ENCODE data around the gene GPR157.
"Not testable (repeated sequence)": the region's sequence is repeated elsewhere in the genome, so short reads cannot be mapped to it uniquely, and the experiment has no call there.

Gene GPR157

GRCh38 chr1:9146156-9146555 is 17.3 kb upstream of the GPR157 start:
- DNase-seq (ENCODE audit: low read depth in 2 of 2), result no peak

DNA sequence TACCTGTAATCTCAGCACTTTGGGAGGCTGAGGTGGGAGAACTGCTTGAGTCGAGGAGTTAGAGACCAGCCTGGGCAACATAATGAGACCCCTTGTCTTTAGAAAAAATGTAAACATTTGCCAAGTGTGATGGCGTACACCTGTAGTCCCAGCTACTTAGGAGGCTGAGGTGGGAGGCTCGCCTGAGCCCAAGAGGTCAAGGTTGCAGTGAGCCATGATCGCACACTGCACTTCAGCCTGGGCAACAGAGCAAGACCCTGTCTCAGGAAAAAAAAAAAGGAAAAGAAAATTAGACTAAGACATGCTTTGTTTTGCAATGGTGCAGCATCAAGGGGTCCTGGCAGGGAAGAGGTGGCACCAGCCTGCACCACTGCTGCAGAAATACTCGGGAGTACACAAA is 16.8 kb upstream of the GPR157 start:
- DNase-seq (ENCODE audit: low read depth in 2 of 2), result no peak

DNA sequence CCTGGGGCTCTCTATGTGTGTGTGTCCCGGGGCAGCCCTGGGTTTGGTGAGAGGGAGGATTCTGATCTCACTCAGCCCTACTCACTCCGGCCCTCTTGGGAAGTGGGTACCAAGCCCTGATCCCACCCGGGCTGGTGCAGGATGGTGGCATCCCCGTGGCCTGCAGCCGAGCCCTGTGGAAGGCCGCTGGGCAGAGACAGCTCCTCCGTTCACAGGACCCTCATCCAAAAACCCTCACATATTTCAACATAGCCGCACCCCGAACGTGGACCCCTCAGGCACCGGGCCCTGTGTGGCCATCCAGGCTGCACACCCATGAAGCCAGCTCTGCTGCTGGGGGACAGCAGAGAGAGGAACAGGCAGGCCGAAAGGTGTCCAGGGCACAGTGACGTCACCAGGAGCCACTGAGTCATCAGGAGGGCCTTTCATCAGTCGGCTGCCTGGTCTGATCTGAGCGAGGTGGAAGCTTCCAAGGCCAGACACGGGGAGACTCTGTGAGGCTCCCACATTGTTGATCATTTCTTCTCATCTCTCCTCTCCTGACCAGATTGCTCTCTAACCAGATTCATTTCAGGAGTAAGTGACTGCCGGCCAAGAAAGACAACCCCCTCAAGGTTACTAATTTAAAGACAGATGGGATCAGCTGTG is 16.2 kb upstream of the GPR157 start:
- no peak for DNase-seq (ENCODE audit: low read depth in 2 of 2)

DNA sequence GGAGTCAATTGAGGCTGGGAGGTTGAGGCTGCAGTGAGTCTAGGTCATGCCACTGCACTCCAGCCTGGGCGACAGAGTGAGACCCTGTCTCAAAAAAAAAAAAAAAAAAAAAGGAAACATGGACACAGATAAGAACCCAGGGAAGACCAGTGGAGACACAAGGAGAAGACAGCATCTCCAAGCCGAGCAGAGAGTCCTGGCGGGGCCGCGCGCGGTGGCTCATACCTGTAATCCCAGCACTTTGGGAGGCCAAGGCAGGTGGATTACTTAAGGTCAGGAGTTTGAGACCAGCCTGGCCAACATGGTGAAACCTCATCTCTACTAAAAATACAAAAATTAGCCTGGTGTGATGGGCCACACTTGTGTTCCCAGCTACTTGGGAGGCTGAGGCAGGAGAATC is 15.6 kb upstream of the GPR157 start:
- not testable (repeated sequence) for DNase-seq (ENCODE audit: low read depth in 2 of 2)

DNA sequence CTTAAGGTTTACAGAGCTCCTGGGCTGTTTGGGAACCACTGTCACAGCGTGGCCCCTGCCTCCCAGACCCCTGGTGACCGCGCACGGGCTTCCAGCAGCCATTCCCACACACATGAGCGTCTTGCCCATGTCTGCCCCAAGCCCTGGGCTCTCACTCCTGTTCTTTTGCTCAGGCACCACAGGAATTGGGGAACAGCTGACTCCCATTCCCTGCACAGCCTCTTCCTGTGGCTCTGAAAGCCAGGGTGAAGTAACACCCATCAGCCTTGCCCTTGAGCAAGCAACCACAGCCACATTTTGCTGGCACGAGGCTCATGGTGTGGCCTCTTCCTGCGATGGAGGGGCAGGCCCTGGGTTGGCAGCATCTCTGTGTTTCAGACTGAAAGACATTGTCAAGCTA is 14.3 kb upstream of the GPR157 start:
- no peak for DNase-seq (ENCODE audit: low read depth in 2 of 2)

DNA sequence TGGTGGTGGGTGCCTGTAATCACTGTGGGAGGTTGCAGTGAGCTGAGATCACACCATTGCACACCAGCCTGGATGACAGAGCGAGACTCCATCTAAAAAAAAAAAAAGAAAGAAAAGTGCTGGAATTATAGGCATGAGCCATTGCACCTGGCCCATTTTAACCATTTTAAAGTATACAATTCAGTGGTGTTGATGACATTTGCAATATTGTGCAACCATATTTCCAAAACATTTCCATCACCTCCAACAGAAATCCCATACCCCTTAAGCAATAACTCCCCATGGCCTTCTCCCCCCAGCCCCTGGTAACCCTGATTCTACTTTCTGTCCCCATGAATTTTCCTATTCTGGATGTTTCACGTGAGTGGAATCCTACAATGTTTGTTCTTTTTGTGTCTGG is 11.0 kb upstream of the GPR157 start:
- DNase-seq (ENCODE audit: low read depth in 2 of 2), result no peak

DNA sequence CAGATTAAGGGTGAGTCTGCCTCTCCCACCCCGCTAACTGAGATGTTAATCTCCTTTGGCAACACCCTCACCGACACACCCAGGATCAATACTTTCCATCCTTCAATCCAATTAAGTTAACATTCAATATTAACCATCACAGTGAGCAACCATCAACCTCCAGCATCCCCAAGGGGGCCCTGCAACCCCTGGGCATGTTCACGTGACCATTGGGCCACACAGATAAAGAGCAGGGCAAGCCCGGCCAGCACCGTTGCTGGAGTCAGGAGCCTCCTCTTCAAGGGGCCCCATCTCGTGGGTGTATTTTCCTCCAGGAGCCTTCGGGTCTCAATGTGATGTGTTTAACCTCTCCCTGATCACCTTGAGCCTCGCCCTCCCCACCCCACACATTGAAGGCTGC is 8.0 kb upstream of the GPR157 start:
- no peak for DNase-seq (ENCODE audit: low read depth in 2 of 2)

- no peak for DNase-seq (ENCODE audit: low read depth in 2 of 2)
These were observed 6.4 kb upstream of the GPR157 start for GRCh38 chr1:9135073-9135836.

DNA sequence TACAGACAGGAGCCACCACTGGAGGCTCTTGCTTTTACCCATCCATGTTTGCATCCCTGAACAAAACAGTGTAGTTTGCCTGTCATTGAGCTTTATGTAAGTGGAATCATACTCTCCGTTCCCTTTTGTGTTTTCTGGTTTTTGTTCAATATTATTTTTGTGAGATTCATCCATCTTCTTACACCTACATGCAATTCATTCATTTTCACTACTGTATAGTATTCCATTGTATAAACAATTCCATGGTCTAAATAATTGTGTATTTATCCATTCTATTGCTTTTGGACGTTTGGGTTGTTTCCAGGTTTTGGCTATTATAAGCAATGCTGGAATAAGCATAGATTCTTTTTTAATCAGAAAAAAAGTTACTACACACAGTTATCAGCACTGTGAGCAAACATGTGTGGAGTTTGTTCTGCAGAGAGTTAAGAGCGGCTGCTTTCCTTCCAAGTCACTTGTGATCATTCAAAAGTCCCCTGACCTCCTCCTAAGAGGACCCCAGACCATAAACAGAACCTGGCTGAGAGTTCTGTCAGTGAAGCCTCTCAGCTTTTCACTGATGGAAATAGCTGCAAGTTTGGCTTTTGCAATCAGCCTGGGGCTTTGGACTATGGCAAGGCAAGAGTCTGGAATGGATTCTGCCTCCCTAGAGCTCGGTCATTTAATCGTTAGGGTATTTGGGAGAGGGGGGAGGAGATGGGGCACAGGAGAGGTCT is 5.1 kb upstream of the GPR157 start:
- no peak for DNase-seq (ENCODE audit: low read depth in 2 of 2)

GRCh38 chr1:9129266-9130041 is 552 bp upstream of the GPR157 start:
- peak; percentile 76 to 77 for DNase-seq (ENCODE audit: low read depth in 2 of 2)

GRCh38 chr1:9128166-9128519 is 759 bp downstream of the GPR157 start:
- no peak for DNase-seq (ENCODE audit: low read depth in 2 of 2)

GRCh38 chr1:9127395-9128165 is 1.3 kb downstream of the GPR157 start:
- DNase-seq (ENCODE audit: low read depth in 2 of 2), result no peak

GRCh38 chr1:9126511-9126910 is 2.4 kb downstream of the GPR157 start:
- DNase-seq (ENCODE audit: low read depth in 2 of 2), result no peak

DNA sequence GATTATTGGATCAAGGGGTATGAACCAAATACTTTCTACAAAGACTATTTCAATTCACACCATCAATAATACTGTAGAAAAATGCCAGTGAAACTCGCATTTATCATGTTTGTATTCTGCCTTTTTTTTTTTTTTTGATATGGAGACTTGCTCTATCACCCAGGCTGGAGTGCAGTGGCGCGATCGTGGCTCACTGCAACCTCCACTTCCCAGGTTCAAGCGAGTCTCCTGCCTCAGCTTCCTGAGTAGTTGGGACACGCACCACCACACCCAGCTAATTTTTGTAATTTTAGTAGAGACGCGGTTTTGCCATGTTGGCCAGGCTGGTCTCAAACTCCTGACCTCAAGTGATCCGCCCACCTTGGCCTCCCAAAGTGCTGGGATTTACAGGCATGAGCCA is 3.1 kb downstream of the GPR157 start:
- DNase-seq (ENCODE audit: low read depth in 2 of 2), result not testable (repeated sequence)

GRCh38 chr1:9125325-9125724 is 3.6 kb downstream of the GPR157 start:
- DNase-seq (ENCODE audit: low read depth in 2 of 2), result no peak

GRCh38 chr1:9124389-9124788 is 4.5 kb downstream of the GPR157 start:
- DNase-seq (ENCODE audit: low read depth in 2 of 2), result not testable (repeated sequence)

DNA sequence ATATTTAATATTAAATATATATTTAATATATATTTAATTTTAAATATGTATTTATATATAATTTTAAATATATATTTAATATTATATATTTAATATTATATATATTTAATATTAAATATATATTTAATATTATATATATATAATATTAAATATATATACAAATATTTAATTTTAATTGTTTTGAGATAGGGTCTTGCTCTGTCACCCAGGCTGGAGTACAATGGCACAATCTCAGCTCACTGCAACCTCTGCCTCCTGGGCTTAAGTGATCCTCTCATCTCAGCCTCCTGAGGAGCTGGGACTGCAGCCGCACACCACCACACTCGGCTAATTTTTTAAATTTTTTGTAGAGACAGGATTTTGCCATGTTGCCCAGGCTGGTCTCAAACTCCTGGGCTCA is 5.2 kb downstream of the GPR157 start:
- DNase-seq (ENCODE audit: low read depth in 2 of 2), result not testable (repeated sequence)

DNA sequence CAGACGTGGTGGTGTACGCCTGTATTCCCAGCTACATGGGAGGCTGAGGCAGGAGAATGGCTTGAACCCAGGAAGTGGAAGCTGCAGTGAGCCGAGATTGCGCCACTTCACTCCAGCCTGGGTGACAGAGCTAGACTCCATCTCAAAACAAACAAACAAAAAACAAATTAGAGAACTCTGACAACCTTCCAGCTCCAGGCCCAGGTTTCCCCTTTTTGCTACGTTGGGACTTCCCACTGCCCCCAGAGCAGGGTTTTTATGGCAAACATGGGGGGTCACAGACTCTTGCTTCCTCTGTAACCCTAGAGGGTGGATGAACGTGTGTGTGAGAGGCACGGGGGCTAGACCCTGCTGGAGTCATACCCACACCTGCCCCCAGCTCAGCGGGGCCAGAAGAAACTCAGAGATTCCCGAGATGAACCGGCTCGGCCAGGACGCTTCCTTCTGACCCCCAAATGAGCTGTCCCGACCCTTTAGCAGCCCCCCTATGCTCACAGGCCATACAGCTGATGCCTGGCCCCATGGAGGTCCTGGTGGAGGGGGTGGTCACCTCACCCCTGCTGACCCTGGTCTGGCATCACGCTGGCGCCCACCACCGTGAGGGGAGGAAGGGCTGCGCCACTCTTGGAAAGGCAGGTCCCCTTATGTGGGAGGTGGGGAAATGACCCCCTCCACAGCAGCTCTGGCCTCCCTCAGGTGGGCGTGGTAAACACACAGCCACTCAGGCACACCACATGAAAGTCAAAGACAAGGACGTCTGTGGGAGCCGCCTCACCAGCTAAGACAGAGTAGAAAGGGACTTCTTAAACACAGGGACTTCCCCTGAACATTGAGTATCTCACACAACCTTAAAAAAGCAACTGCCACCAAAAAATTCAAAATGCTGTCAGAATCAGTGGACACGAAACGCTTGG is 7.1 kb downstream of the GPR157 start:
- DNase-seq (ENCODE audit: low read depth in 2 of 2), result peak in 1 of 2 donors; percentile 12

GRCh38 chr1:9120312-9120958 is 8.5 kb downstream of the GPR157 start:
- DNase-seq (ENCODE audit: low read depth in 2 of 2), result no peak

GRCh38 chr1:9119745-9120144 is 9.2 kb downstream of the GPR157 start:
- DNase-seq (ENCODE audit: low read depth in 2 of 2), result no peak
